Measurements from ENCODE around the gene DHRS1. TPM values are rescaled to one million over a fixed set of nuclear protein-coding genes. Genes with fewer than 3 reads are reported as not detected.
"Not testable (repeated sequence)": the region's sequence is repeated elsewhere in the genome, so short reads cannot be mapped to it uniquely, and the experiment has no call there.

The DHRS1 gene
- total RNA-seq, 2 donors from 2014 or later: 10.1 to 13.7 TPM

DNA sequence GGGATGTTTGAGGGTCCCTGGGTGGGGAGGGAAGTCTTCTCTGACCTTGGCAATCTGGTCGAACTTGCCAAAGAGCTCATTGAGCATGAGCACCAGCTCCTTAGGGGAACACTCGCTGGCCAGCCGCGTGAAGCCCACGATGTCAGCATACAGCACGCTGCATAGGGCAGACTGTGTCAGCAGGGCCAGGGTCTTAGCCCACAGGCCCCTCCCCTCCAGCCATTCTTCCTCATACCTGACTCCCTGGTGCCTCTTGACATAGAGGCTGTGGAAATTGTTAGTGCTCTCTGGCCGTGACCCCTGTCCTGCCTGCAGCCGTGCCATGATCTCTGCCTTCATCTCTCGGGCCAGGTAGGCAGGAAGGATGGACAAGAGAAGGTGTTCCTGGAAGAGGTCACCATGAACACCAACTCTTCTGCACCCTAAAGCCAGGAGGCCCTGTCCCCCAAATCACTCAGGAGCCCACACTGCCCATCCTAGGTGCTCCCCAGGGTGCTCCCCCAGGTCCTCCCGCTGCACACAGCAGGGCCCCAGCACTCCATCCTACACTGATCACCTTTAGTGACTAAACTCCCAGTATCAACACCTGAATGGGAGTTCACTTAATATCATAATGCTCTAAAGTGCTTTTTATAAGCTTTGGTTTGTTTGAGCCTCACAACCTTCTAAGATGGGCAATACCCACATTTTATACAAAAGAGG is 31.5 kb upstream of the DHRS1 start:
- TF ChIP-seq, protein P1, sequence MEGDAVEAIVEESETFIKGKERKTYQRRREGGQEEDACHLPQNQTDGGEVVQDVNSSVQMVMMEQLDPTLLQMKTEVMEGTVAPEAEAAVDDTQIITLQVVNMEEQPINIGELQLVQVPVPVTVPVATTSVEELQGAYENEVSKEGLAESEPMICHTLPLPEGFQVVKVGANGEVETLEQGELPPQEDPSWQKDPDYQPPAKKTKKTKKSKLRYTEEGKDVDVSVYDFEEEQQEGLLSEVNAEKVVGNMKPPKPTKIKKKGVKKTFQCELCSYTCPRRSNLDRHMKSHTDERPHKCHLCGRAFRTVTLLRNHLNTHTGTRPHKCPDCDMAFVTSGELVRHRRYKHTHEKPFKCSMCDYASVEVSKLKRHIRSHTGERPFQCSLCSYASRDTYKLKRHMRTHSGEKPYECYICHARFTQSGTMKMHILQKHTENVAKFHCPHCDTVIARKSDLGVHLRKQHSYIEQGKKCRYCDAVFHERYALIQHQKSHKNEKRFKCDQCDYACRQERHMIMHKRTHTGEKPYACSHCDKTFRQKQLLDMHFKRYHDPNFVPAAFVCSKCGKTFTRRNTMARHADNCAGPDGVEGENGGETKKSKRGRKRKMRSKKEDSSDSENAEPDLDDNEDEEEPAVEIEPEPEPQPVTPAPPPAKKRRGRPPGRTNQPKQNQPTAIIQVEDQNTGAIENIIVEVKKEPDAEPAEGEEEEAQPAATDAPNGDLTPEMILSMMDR (IDR thresholded peaks at IDR 0.05): no peak
- Histone ChIP-seq H3K9me3 (no peaks in the 10 kb centered on the region), H3K27ac (no peak overlapping the region), H3K4me1 (peaks cover 0 to 40% of the 10 kb centered on the region in 2 donors), H3K4me3 (no peak overlapping the region), H3K36me3 (no peaks in the 10 kb centered on the region), H3K27me3 (peaks cover 0 to 4% of the 10 kb centered on the region in 2 donors)
- no peak for DNase-seq (ENCODE audit: low spot score)

DNA sequence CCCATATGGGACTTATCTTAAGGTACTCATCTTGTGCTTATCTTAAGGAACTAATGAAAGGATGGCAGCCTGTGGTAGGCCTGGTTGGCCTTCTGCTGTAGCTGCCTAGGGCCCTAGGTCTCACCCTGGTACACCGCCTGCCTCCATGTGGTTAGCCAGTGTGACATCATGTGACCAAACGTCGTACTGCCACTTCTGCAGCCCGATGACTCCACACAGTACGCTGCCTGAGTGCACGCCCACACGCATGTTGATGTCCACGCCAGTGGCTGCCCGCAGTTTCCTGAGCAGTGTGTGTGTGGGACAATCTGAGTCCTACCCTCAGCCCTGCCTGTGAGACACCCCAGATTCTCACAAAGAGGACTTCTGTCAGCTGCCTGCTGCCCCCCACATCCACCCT is 30.2 kb upstream of the DHRS1 start:
- H3K4me3 ChIP-seq: no peak overlapping the region
- H3K9me3 ChIP-seq: no peaks in the 10 kb centered on the region
- peaks cover 0 to 29% of the 10 kb centered on the region in 2 donors for H3K4me1 ChIP-seq
- peaks cover 0 to 4% of the 10 kb centered on the region in 2 donors for H3K27me3 ChIP-seq
- no peaks in the 10 kb centered on the region for H3K36me3 ChIP-seq
- no peak overlapping the region for H3K27ac ChIP-seq
- DNase-seq (ENCODE audit: low spot score): no peak
- TF ChIP-seq, protein P1 (IDR thresholded peaks at IDR 0.05): no peak

- H3K36me3 ChIP-seq: no peaks in the 10 kb centered on the region
These were observed 29.6 kb upstream of the DHRS1 start for GRCh38 chr14:24329073-24329663.

DNA sequence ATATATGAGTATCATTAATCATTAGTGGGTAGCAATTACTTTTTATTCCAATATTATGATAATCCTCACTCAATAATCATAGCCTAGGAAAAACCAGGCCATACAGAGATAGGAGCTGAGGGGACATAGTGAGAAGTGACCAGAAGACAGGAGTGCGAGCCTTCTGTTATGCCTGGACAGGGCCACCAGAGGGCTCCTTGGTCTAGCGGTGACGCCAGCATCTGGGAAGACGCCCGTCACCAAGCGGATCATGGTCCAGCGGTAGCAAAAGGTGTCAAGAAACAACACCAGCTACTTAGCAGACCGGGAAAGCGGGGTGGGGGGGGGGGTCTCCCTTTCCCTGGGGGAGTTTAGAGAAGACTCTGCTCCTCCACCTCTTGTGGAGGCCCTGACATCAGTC is 28.3 kb upstream of the DHRS1 start:
- TF ChIP-seq, protein P1 (IDR thresholded peaks at IDR 0.05): peak; percentile 60 to 67
- H3K4me1 ChIP-seq: peaks cover 0 to 11% of the 10 kb centered on the region in 2 donors
- not testable (repeated sequence) for H3K9me3 ChIP-seq; H3K27ac ChIP-seq; H3K4me3 ChIP-seq; H3K27me3 ChIP-seq; DNase-seq (ENCODE audit: low spot score); H3K36me3 ChIP-seq

More at GRCh38 chr14:24329073-24329663, 29.6 kb upstream of the DHRS1 start:
- no peak for DNase-seq (ENCODE audit: low spot score)
- H3K9me3 ChIP-seq: no peaks in the 10 kb centered on the region
- TF ChIP-seq, protein P1 (IDR thresholded peaks at IDR 0.05): no peak
- no peak overlapping the region for H3K4me3 ChIP-seq
- H3K27ac ChIP-seq: no peak overlapping the region
- H3K4me1 ChIP-seq: peaks cover 0 to 23% of the 10 kb centered on the region in 2 donors
- H3K27me3 ChIP-seq: no peaks in the 10 kb centered on the region

- H3K9me3 ChIP-seq: no peaks in the 10 kb centered on the region
- H3K27ac ChIP-seq: no peak overlapping the region
- TF ChIP-seq, protein P1 (IDR thresholded peaks at IDR 0.05): no peak
- H3K4me1 ChIP-seq: peaks cover 0 to 5% of the 10 kb centered on the region in 2 donors
- H3K27me3 ChIP-seq: no peaks in the 10 kb centered on the region
- H3K4me3 ChIP-seq: no peak overlapping the region
- no peak for DNase-seq (ENCODE audit: low spot score)
- H3K36me3 ChIP-seq: no peaks in the 10 kb centered on the region
These were observed 27.7 kb upstream of the DHRS1 start for GRCh38 chr14:24327303-24327702.
